HG02588 (cell line): ENCODE results near the gene RAI1.
"Not testable (repeated sequence)": the region's sequence is repeated elsewhere in the genome, so short reads cannot be mapped to it uniquely, and the experiment has no call there.

Experiments used
- ATAC-seq: cut with Tn5 transposase; IDR thresholded peaks from one replicate; pipeline ENCODE4 v1.9.1; 2021; ENCODE audit warnings: mild to moderate bottlenecking, moderate library complexity; ENCODE audit not compliant: unreplicated experiment

The RAI1 gene

GRCh38 chr17:17663160-17664063 is 17.8 kb upstream of the RAI1 start:
- ATAC-seq: peak; percentile 68

DNA sequence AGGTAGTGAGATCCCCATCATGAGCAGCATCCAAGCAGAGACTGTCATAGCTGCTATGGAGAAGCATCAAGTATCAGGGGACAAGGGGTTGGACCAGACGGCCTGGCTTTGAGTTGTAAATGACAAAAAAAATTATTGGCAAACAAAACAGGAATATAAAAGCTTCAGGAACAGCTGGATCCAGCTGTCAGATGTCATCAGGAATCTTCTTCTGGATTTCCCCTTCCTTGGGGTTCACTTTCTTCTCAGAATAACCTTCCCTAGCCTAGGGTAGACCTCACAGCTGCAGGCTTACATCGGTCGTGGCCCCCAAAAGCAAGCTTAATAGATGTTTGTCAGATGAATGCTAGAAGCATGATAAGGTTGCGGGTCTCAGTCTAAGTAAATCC is 17.2 kb upstream of the RAI1 start:
- ATAC-seq: no peak

- no peak for ATAC-seq
Measured at GRCh38 chr17:17665255-17665654, 16.0 kb upstream of the RAI1 start.

DNA sequence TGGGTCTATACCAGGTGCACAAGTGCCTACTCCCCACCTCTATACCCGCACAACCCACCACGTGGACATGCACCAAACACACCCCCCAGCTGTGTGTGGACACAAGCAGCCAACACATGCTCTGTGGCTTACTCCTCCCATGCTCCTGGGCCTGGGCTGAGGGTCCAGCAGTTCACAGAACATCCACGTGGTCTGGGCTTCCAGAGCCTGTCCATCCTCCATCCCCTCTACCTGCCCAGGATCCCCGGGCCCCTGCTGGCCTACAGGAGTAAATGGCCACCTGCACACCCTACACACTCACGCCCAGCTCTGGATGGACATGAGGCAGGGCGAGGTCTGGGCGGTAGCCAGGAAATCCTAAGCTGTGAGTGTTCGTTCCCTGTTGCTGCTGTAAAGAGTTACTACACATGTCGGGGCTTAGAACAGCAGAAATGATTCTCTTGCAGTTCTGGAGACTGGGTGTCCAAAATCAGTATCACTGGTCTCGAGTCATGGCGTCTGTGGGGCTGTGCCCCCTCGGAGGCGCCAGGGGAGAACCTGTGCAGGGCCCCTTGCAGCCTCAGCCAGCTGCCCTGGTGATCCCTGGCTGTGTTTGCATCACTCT is 15.0 kb upstream of the RAI1 start:
- ATAC-seq: no peak

DNA sequence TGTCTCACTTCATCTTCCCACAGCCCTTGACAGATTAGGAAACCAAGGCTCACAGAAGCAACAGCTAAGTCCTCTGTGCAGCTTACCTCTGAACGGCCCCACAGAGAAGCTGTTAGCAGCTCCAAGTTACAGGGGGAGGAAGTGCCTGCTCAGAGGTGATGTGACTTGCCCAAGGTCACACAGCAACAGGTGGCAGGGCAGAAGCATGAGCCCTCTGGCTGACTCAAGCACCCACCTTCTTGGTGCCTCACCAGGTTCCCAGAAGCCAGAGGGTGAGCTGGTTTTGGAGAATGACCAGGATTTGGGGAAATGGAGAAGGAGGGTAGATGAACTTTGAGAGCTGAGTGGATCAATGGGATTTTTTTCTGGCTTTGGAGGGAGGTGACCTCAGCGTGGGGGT is 14.0 kb upstream of the RAI1 start:
- no peak for ATAC-seq

DNA sequence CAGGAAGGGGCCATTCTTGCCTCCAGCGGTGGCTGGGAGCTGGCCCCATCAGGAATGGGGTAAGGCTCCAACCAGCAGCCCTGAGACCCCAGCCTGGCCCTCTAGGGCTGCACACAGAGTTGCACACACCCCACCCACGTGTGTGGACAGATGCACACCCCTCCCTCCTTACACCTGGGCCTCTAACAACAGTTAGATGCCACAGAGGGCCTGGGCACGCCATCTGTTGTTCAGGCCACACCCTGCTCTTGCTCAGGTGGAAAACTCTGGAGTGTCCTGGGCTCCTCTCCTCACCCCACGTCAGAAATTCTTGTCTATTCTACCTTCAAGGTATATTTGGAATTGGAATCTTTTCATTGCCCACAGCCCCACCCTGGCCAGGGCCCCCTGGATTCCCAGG is 13.3 kb upstream of the RAI1 start:
- no peak for ATAC-seq

DNA sequence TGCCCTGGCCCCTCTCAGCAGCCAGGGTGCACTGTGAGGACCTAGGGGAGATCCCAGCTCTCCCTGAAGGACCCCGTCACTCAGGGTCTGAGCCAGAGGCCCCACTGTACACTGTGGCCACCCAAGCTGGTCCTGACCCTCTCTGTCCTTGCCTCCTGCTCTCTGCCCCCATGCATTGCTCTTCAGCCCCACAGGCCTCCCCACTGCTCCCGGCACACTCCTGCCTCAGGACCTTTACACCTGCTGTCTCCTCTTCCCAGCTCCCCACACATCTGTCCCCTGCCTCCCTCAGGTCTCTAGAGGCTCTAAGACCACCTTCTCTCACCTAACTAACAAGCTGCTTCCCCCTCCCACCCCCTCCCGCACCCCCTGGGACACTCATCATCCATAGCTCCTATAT is 12.9 kb upstream of the RAI1 start:
- no peak for ATAC-seq

GRCh38 chr17:17668775-17669579 is 12.3 kb upstream of the RAI1 start:
- no peak for ATAC-seq

GRCh38 chr17:17669580-17670235 is 11.6 kb upstream of the RAI1 start:
- ATAC-seq: no peak

DNA sequence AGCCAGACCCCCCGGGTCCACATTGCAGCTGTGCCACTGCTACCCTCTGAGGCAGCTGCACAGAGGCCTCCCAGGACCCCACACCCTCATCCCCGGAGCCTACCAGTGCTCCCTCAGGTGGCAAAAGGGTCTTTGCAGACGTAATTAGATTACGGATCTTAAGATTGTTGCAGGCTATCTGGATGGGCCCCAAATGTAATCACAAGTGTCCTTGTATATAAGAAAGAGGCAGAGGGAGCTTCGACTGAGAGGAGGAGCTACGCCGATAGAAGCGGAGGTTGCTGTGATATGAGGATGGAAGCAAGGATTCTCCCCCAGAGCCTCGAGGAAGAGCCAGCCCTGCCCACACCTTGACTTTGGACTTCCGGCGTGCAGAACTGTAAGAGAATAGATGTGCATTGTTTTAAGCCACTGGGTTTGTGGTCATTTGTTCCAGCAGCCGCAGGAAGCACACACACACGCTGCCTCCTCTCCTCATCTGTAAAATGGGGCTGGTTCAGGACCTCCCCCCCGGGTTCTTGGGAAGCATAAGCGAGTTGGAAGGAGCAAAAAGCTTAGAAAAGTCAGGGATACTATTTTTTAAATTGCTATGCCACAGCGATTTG is 10.5 kb upstream of the RAI1 start:
- ATAC-seq: no peak

- ATAC-seq: no peak
Measured at GRCh38 chr17:17671369-17672129, 9.7 kb upstream of the RAI1 start.

DNA sequence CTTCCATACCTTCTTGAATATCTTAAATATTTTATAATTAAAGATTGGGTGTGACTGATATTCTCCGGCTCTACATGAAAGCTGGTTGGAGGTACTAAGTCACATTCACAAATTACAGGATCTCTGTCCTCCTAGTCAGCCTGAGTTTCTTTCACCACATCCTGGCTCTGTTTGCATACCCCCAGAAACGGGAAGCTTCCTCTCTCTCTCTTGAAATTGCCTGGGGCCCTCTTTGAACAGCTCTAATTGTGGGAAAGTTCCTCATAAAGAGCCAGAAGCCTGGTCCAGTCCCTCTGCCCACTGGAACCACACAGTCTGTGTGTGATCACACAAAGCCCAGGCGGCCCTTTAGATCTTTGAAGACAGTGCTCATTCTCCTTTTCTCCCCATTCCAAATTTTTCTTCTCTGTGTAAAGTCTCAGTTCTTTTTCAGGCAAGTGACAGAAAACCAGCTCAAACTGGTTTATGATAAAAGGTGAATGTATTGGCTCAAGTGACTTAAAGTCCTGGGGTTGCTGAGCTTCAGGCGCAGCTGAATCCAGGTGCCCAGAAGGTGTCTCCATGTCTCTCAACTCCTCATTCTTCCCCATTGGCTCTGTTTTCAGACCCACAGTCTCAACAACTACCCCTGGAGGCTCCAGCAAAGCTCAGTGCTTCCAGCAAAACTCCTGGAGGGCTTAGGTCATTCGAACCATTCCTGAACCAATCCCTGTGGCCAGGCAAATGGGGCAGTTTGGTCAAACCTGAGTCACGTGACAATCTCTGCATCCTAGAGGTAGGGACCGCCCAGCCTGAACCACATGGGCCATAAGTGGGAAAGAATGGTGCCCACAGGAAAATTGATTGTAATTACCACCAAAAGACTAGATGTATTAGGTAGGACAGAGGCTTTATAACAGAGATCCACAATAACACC is 8.5 kb upstream of the RAI1 start:
- ATAC-seq: no peak

DNA sequence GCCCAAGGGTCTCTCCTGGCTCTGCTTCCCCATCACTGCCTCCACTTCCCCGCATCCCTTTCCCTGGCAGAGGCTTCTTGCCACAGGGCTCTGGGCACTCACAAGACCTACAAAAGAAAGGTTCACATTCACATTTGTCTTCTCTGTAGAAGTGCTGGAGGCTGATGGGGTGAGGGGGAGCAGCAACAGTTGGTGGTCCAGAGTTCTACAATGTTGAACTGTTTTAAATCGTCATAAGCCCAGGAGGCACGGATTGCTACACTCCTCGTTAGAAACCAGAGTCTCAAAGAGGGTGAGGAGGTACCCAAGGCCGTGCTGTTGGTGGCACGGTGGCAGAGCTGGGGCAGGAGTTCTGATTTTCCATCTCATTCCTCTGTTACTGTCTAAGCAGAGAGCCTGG is 5.8 kb upstream of the RAI1 start:
- ATAC-seq: no peak

DNA sequence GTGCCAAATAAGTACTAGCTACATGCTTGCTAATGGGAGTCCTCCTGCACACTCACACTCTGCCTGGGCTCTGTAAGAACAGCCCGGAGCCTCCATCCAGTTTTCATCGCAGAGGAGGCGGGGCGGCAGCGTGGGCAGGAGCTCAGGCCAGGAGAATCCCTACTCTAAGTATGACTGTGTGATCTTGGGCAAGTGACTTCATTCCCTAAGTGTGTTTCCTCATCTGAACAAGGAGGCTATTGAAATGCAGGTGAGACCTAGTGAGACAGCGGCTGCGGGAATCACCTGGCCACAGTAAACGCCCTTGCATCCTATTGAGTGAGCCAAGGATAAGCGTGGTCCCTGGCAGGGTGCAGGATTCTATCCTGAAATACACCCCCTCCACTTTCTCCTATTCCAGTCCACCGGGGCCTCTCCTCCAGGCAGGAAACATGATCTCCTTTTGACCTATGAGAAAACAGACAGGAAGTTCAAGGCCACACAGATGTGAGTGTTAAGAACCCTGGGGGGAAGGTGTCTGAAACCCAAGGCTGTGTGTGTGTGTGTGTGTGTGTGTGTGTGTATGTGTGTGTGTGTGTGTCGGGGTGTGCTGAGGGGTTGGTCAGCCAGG is 5.2 kb upstream of the RAI1 start:
- no peak for ATAC-seq

DNA sequence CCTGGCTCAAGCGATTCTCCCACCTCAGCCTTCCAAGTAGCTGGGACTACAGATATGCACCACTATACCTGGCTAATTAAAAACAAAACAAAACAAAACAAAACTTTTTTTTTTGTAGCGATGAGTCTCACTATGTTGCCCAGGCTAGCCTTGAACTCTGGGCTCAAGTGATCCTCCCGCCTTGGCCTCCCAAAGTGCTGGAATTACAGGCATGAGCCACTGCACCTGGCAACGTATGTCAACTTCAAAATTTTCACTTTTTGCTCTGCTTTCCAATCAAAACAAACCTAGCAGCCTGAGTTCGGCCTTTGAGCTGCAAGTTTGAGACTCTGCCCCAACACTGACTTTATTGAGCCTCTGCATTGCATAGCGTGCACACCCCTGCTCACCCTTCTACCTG is 4.5 kb upstream of the RAI1 start:
- no peak for ATAC-seq

DNA sequence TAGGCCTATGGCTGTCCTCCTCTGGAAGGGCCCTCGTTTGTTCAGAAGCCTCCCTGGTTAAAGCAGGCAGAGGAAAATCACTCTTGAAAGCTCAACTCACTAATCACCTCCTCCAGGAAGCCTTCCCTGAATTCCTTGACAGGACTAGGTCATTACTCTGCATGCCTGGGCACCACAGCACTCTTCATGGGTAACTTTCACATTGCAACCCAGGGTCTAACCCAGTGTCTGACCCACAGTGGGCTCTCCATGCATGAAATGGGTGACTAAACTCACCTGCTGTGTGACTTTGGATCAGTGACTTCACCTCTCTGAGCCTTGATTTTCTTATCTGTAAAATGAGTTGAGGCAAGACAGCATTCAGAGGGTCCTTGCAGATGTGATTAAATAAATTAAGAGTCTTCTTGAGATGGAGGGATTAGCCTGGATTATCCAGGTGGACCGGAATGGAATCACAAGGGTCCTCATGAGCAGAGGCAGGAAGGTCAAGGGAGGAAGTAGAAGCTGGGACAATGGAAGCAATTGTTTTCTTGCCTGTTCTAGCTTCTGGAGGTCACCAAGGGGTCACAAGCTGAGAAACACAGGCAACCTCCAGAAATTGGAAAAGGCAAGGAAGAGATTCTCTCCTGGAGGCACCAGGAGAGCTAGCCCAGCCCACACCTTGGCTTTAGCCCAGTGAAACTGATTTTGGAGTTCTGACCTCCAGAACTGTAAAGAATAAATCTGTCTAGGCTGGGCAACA is 3.8 kb upstream of the RAI1 start:
- no peak for ATAC-seq

DNA sequence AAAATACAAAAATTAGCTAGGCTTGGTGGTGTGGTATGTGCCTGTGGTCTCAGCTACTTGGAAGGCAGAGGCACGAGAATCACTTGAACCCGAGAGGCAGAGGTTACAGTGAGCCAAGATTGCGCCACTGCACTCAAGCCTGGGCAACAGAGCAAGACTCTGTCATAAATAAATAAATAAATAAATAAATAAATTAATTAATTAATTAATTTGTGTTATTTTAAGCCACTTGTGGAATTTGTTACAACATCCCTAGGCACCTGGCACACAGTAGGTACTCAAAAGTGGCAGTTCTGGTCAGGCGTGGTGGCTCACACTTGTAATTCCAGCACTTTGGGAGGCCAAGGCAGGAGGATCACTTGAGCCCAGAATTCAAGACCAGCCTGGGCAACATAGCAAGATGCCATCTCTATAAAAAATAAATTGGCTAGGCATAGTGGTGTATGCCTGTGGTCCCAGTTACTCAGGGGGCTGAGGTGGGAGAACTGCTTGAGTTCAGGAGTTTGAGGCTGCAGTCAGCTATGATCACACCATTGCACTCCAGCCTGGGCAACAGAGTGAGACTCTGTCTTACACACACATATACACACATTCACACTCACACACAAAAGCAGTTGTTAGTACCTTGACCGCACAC is 3.1 kb upstream of the RAI1 start:
- not testable (repeated sequence) for ATAC-seq
